WTC11 (cell line): ENCODE results near the gene SORD. TPM values are rescaled to one million over a fixed set of nuclear protein-coding genes. Genes with fewer than 3 reads are reported as not detected.
"Not testable (repeated sequence)": the region's sequence is repeated elsewhere in the genome, so short reads cannot be mapped to it uniquely, and the experiment has no call there.

Source experiments
- ATAC-seq: fragments of 200-7000 bp; cut with Tn5 transposase; 2 replicates; pipeline ENCODE4 v1.10.0; 2021; ENCODE audit warnings: mild to moderate bottlenecking, moderate library complexity
- CTCF ChIA-PET: fragments of 300-600 bp; sonication (Branson Sonifier 250); formaldehyde crosslinking; loops from one replicate; lab custom pipeline; 2021; ENCODE audit warnings: antibody characterized with exemption; lab: Charles Lee
- POLR2A ChIA-PET: fragments of 350-600 bp; sonication (Branson Sonifier 250); formaldehyde crosslinking; loops from one replicate; lab custom pipeline; 2021; ENCODE audit warnings: antibody characterized with exemption; lab: Charles Lee
- DNase-seq: peaks from one replicate; pipeline ENCODE4 v3.0.0; 2021; ENCODE audit warnings: low spot score
- H3K27ac Mint-ChIP-seq: 2 replicates; pipeline ENCODE4 v1.8.0; 2021; ENCODE audit warnings: mixed read lengths
- H3K27me3 Mint-ChIP-seq: 2 replicates; pipeline ENCODE4 v1.8.0; 2021; ENCODE audit warnings: low read depth, mild to moderate bottlenecking, moderate library complexity, mixed read lengths
- H3K36me3 Mint-ChIP-seq: 2 replicates; pipeline ENCODE4 v1.8.0; 2021; ENCODE audit warnings: mixed read lengths
- H3K4me1 Mint-ChIP-seq: 2 replicates; pipeline ENCODE4 v1.8.0; 2022; ENCODE audit warnings: mixed read lengths
- H3K4me3 Mint-ChIP-seq: 2 replicates; pipeline ENCODE4 v1.8.0; 2021; ENCODE audit warnings: mild to moderate bottlenecking, moderate library complexity, mixed read lengths
- H3K9me3 Mint-ChIP-seq: 2 replicates; pipeline ENCODE4 v1.8.0; 2021; ENCODE audit warnings: mixed read lengths
- ATF1 ChIP-seq: sonication (generic); formaldehyde crosslinking; IDR thresholded peaks from 2 replicates; pipeline ENCODE4 v1.8.1; 2023; ENCODE audit warnings: mild to moderate bottlenecking, moderate library complexity, missing genetic modification reagents
- EMX1 ChIP-seq: fragments of 250-450 bp; sonication (Bioruptor Pico); IDR thresholded peaks from 2 replicates; pipeline ENCODE4 v1.8.0; 2021; ENCODE audit warnings: mild to moderate bottlenecking
- ESRRA ChIP-seq: sonication (generic); formaldehyde crosslinking; IDR thresholded peaks from 2 replicates; pipeline ENCODE4 v1.8.1; 2022; ENCODE audit warnings: mild to moderate bottlenecking, missing genetic modification reagents, borderline replicate concordance
- GRHL2 ChIP-seq: fragments of 250-450 bp; sonication (Bioruptor Pico); IDR thresholded peaks from 2 replicates; pipeline ENCODE4 v1.8.0; 2022; ENCODE audit warnings: mild to moderate bottlenecking, moderate library complexity; ENCODE audit not compliant: insufficient replicate concordance, severe bottlenecking
- KAT7 ChIP-seq: sonication (generic); formaldehyde crosslinking; IDR thresholded peaks from 2 replicates; pipeline ENCODE4 v1.8.1; 2023; ENCODE audit warnings: missing genetic modification reagents, mild to moderate bottlenecking, borderline replicate concordance
- MXD4 ChIP-seq: fragments of 250-450 bp; sonication (Bioruptor Pico); IDR thresholded peaks from 2 replicates; pipeline ENCODE4 v1.8.0; 2021; ENCODE audit warnings: mild to moderate bottlenecking, moderate library complexity, borderline replicate concordance
- MYBL2 ChIP-seq: sonication (generic); formaldehyde crosslinking; IDR thresholded peaks from 2 replicates; pipeline ENCODE4 v1.8.1; 2023; ENCODE audit warnings: mild to moderate bottlenecking, moderate library complexity, missing genetic modification reagents
- PRRX2 ChIP-seq: fragments of 250-450 bp; sonication (Bioruptor Pico); IDR thresholded peaks from 2 replicates; pipeline ENCODE4 v1.8.0; 2021; ENCODE audit warnings: mild to moderate bottlenecking
- SOX15 ChIP-seq: fragments of 250-450 bp; sonication (Bioruptor Pico); IDR thresholded peaks from 2 replicates; pipeline ENCODE4 v1.9.0; 2021; ENCODE audit warnings: mild to moderate bottlenecking
- total RNA-seq: library from RNA; stranded (reverse); gene quantifications from 3 replicates; pipeline ENCODE4 v1.2.3, GENCODE V29; 2021
- TF ChIP-seq, protein P1 (sequence below): sonication (generic); formaldehyde crosslinking; IDR thresholded peaks from 2 replicates; pipeline ENCODE4 v1.8.1; 2022; ENCODE audit warnings: low read depth, mild to moderate bottlenecking, moderate library complexity, missing genetic modification reagents, borderline replicate concordance
- TF ChIP-seq, protein P2 (sequence below): fragments of 250-450 bp; sonication (Bioruptor Pico); IDR thresholded peaks from 2 replicates; pipeline ENCODE4 v1.9.0; 2021; ENCODE audit warnings: mild to moderate bottlenecking, borderline replicate concordance
- TF ChIP-seq, protein P3 (sequence below): sonication (generic); formaldehyde crosslinking; IDR thresholded peaks from 2 replicates; pipeline ENCODE4 v1.8.1; 2022; ENCODE audit warnings: mild to moderate bottlenecking, moderate library complexity, missing genetic modification reagents

The SORD gene
- total RNA-seq, 1 experiment from 2014 or later, result 46.2 TPM

DNA sequence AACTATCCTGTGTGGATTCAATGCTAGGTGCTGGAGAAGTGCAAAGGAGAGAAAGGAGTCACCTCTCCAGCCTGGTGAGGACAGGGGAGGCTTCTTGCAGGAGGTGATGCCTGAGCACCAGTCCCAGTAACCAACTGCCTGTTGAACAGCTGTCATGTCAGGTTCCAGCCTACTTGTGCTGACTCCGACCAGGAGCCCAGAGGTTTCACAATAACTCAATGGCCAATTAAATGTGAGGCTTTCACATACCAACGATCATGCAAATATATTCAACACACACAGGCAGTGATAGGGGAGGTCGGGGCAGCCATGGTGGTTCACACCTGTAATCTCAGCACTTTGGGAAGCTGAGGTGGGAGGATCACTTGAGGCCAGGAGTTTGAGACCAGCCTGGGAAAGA, 7.7 kb downstream of the SORD start (continued):
- TF ChIP-seq, protein P1, sequence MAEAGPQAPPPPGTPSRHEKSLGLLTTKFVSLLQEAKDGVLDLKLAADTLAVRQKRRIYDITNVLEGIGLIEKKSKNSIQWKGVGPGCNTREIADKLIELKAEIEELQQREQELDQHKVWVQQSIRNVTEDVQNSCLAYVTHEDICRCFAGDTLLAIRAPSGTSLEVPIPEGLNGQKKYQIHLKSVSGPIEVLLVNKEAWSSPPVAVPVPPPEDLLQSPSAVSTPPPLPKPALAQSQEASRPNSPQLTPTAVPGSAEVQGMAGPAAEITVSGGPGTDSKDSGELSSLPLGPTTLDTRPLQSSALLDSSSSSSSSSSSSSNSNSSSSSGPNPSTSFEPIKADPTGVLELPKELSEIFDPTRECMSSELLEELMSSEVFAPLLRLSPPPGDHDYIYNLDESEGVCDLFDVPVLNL (CRISPR knock-in tag), result no peak
- TF ChIP-seq SOX15 (CRISPR knock-in tag) (no peak), GRHL2 (CRISPR knock-in tag) (no peak), MXD4 (CRISPR knock-in tag) (no peak), ESRRA (no peak), ATF1 (no peak), MYBL2 (CRISPR knock-in tag) (no peak), KAT7 (no peak), PRRX2 (no peak), EMX1 (CRISPR knock-in tag) (no peak)
- TF ChIP-seq, protein P2, sequence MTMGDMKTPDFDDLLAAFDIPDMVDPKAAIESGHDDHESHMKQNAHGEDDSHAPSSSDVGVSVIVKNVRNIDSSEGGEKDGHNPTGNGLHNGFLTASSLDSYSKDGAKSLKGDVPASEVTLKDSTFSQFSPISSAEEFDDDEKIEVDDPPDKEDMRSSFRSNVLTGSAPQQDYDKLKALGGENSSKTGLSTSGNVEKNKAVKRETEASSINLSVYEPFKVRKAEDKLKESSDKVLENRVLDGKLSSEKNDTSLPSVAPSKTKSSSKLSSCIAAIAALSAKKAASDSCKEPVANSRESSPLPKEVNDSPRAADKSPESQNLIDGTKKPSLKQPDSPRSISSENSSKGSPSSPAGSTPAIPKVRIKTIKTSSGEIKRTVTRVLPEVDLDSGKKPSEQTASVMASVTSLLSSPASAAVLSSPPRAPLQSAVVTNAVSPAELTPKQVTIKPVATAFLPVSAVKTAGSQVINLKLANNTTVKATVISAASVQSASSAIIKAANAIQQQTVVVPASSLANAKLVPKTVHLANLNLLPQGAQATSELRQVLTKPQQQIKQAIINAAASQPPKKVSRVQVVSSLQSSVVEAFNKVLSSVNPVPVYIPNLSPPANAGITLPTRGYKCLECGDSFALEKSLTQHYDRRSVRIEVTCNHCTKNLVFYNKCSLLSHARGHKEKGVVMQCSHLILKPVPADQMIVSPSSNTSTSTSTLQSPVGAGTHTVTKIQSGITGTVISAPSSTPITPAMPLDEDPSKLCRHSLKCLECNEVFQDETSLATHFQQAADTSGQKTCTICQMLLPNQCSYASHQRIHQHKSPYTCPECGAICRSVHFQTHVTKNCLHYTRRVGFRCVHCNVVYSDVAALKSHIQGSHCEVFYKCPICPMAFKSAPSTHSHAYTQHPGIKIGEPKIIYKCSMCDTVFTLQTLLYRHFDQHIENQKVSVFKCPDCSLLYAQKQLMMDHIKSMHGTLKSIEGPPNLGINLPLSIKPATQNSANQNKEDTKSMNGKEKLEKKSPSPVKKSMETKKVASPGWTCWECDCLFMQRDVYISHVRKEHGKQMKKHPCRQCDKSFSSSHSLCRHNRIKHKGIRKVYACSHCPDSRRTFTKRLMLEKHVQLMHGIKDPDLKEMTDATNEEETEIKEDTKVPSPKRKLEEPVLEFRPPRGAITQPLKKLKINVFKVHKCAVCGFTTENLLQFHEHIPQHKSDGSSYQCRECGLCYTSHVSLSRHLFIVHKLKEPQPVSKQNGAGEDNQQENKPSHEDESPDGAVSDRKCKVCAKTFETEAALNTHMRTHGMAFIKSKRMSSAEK (CRISPR knock-in tag), result no peak
- TF ChIP-seq, protein P3, sequence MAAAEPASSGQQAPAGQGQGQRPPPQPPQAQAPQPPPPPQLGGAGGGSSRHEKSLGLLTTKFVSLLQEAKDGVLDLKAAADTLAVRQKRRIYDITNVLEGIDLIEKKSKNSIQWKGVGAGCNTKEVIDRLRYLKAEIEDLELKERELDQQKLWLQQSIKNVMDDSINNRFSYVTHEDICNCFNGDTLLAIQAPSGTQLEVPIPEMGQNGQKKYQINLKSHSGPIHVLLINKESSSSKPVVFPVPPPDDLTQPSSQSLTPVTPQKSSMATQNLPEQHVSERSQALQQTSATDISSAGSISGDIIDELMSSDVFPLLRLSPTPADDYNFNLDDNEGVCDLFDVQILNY (CRISPR knock-in tag), result no peak

DNA sequence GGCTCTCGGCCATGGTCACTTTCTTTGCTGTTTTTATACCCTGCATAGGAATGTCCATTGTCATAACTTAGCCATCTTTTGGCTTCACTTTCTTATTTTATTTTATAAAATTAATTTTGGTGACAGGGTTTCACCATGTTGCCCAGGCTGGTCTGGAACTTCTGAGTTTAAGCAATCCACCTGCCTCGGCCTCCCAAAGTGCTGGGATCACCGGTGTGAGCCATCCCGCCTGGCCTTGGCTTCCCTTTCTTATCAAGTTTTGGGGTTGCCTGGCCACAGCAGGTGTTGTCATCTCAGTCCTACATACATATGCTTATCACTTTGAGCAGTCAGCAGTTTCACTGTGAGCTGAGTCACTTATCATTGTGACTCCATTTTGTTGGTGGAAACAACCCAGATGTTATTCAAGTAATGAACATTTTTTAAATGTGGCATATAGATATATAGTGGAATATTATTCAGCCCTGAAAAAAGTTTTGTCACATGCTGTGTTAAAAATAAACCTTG, 8.6 kb downstream of the SORD start:
- CTCF ChIA-PET, H3K27ac Mint-ChIP-seq, ATAC-seq, H3K4me1 Mint-ChIP-seq, DNase-seq, H3K27me3 Mint-ChIP-seq, H3K4me3 Mint-ChIP-seq, POLR2A ChIA-PET: not testable (repeated sequence)
- Mint-ChIP-seq H3K36me3 (peaks cover 53% of the 10 kb centered on the region), H3K9me3 (peaks cover 15% of the 10 kb centered on the region)

DNA sequence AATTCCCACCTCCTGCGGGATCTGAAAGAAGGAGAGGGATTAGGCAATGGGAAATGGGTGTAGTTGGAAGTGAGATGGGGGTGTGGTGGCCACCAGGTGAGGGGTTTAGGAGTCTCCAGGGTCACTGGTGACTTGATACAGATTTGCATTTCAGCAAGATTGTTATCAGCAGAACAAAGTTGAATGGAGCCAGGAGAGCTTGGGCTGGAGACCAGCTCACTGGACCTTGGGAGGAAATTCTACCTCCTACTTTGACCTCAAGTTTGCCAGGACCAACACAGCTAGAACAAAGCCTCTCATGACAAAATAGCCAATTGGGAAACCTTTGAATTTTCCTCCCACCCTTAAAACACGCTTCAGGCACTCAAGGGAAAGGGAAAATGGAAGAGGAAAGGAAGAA, 9.5 kb downstream of the SORD start:
- CTCF ChIA-PET, DNase-seq, H3K4me1 Mint-ChIP-seq, ATAC-seq, H3K27ac Mint-ChIP-seq, H3K27me3 Mint-ChIP-seq, POLR2A ChIA-PET, H3K4me3 Mint-ChIP-seq: not testable (repeated sequence)
- H3K9me3 Mint-ChIP-seq, result peaks cover 15% of the 10 kb centered on the region
- peaks cover 44% of the 10 kb centered on the region for H3K36me3 Mint-ChIP-seq

DNA sequence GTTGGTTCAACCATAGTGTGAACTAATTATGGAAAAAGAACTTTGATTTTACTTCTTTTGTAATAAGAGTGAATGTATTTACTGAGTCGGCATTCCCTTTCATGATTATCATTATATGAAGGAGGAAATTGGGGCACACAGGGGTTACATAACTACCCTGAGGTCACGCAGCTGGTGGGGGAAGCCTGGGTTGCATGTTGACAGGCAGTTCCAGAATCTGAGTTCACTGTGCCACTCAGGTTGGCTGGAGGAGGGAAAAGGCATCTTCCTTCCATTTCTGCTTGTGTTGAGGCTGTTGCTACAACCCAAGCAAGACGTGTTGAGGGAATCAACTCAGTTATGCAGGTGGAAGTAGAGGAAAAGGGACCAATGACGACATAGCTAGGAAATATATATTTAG, 11.1 kb downstream of the SORD start:
- H3K4me3 Mint-ChIP-seq, H3K27me3 Mint-ChIP-seq, H3K4me1 Mint-ChIP-seq, H3K27ac Mint-ChIP-seq, ATAC-seq, DNase-seq, POLR2A ChIA-PET: not testable (repeated sequence)
- H3K36me3 Mint-ChIP-seq, result peaks cover 36% of the 10 kb centered on the region
- peaks cover 15% of the 10 kb centered on the region for H3K9me3 Mint-ChIP-seq
- CTCF ChIA-PET, result interaction anchor here (1.6 kb wide), 1 partner anchor 181 kb away, joined by 6 read pairs; no protein-coding TSS in a partner anchor

DNA sequence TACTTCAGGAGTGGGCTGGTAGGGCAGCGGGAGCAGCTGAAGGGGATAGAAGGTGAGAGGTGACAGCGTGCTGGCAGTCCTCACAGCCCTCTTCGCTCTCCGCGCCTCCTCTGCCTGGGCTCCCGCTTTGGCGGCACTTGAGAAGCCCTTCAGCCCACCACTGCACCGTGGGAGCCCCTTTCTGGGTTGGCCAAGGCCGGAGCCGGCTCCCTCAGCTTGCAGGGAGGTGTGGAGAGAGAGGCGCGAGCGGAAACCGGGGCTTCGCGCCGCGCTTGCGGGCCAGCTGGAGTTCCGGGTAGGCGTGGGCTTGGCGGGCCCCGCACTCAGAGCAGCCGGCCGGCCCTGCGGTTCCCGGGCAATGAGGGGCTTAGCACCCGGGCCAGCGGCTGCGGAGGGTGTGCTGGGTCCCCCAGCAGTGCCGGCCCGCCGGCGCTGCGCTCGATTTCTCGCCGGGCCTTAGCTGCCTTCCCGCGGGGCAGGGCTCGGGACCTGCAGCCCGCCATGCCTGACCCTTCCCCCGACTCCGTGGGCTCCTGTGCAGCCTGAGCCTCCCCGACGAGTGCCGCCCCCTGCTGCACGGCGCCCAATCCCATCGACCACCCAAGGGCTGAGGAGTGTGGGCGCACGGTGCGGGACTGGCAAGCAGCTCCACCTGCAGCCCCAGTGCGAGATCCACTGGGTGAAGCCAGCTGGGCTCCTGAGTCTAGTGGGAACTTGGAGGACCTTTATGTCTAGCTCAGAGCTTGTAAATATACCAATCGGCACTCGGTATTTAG, 11.8 kb downstream of the SORD start:
- POLR2A ChIA-PET, H3K4me3 Mint-ChIP-seq, H3K27me3 Mint-ChIP-seq, H3K4me1 Mint-ChIP-seq, ATAC-seq, H3K27ac Mint-ChIP-seq: not testable (repeated sequence)
- peak; percentile 17 for DNase-seq
- peaks cover 10% of the 10 kb centered on the region for H3K9me3 Mint-ChIP-seq
- H3K36me3 Mint-ChIP-seq, result peaks cover 29% of the 10 kb centered on the region
- CTCF ChIA-PET, result interaction anchor here (0.7 to 1.6 kb wide), 6 partner anchors 13 to 321 kb away, joined by 3 to 6 read pairs (median 4); no protein-coding TSS in a partner anchor
